NT2/D1 (cell line): Measurements from ENCODE around the gene TSN.

Experiments used
- YY1 ChIP-seq: IDR thresholded peaks from 2 replicates; pipeline ENCODE4 v1.6.1; 2011; ENCODE audit not compliant: insufficient read length, insufficient read depth
- ZNF274 ChIP-seq: IDR thresholded peaks from 2 replicates; pipeline ENCODE4 v1.6.1; 2011; ENCODE audit warnings: mild to moderate bottlenecking, low read depth, low read length

- TF ChIP-seq ZNF274: no peak
- no peak for TF ChIP-seq YY1
These were observed 18.8 kb downstream of the TSN start for GRCh38 chr2:121774235-121774634.
